Astrocyte (in vitro differentiated cells and primary cell): ENCODE measurements around the gene PPP2R3A. TPM values are rescaled to one million over a fixed set of nuclear protein-coding genes. Genes with fewer than 3 reads are reported as not detected.
A peak's percentile ranks its signal among the peaks of the same experiment; 100 is the strongest.

Source experiments
- DNase-seq: peaks from one replicate; pipeline ENCODE4 v3.0.0-alpha.2; 2010; ENCODE audit warnings: low read depth
- FAIRE-seq: peaks from 2 replicates; lab custom pipeline; 2011; peaks lifted over from hg19 to GRCh38; lab: Jason Lieb, UNC
- H2AFZ ChIP-seq: 2 replicates; pipeline ENCODE4 v1.6.0; 2012; ENCODE audit warnings: low read depth, low read length, inconsistent platforms
- H3K27ac ChIP-seq: 2 replicates; pipeline ENCODE4 v1.5.1; 2011; ENCODE audit warnings: low read depth, low read length, inconsistent platforms
- H3K27me3 ChIP-seq: 2 replicates; pipeline ENCODE4 v1.6.0; 2011; ENCODE audit warnings: low read length, inconsistent platforms; ENCODE audit not compliant: insufficient read depth
- H3K36me3 ChIP-seq: 2 replicates; pipeline ENCODE4 v1.5.1; 2011; ENCODE audit warnings: low read length, inconsistent platforms; ENCODE audit not compliant: insufficient read depth
- H3K4me1 ChIP-seq: 2 replicates; pipeline ENCODE4 v1.5.1; 2011; ENCODE audit warnings: low read length, inconsistent platforms; ENCODE audit not compliant: insufficient read depth
- H3K4me2 ChIP-seq: 2 replicates; pipeline ENCODE4 v1.6.0; 2012; ENCODE audit warnings: low read length, inconsistent platforms
- H3K4me3 ChIP-seq: 2 replicates; pipeline ENCODE4 v1.5.1; 2011; ENCODE audit warnings: low read depth, mild to moderate bottlenecking, low read length, inconsistent platforms; ENCODE audit not compliant: insufficient read depth
- H3K79me2 ChIP-seq: 2 replicates; pipeline ENCODE4 v1.6.0; 2012; ENCODE audit warnings: mild to moderate bottlenecking, low read length, inconsistent platforms; ENCODE audit not compliant: insufficient read depth
- H3K9ac ChIP-seq: 2 replicates; pipeline ENCODE4 v1.6.0; 2012; ENCODE audit warnings: mild to moderate bottlenecking, low read length, inconsistent platforms
- H3K9me3 ChIP-seq: 2 replicates; pipeline ENCODE4 v1.5.1; 2012; ENCODE audit warnings: low read depth, mild to moderate bottlenecking, low read length, inconsistent platforms; ENCODE audit not compliant: insufficient read depth
- H4K20me1 ChIP-seq: 2 replicates; pipeline ENCODE4 v1.6.0; 2012; ENCODE audit warnings: low read length, inconsistent platforms; ENCODE audit not compliant: insufficient read depth
- H3K27ac Mint-ChIP-seq: one replicate; pipeline ENCODE4 v1.8.0; 2021; ENCODE audit warnings: mild to moderate bottlenecking, mixed read lengths; ENCODE audit not compliant: unreplicated experiment
- H3K27me3 Mint-ChIP-seq: one replicate; pipeline ENCODE4 v1.8.0; 2021; ENCODE audit warnings: low read depth, mixed read lengths; ENCODE audit not compliant: unreplicated experiment
- H3K36me3 Mint-ChIP-seq: one replicate; pipeline ENCODE4 v1.8.0; 2021; ENCODE audit warnings: low read depth, mixed read lengths; ENCODE audit not compliant: unreplicated experiment
- H3K4me1 Mint-ChIP-seq: one replicate; pipeline ENCODE4 v1.8.0; 2021; ENCODE audit warnings: low read depth, mixed read lengths; ENCODE audit not compliant: unreplicated experiment
- H3K4me3 Mint-ChIP-seq: one replicate; pipeline ENCODE4 v1.8.0; 2021; ENCODE audit warnings: mild to moderate bottlenecking, moderate library complexity, mixed read lengths; ENCODE audit not compliant: unreplicated experiment
- H3K9me3 Mint-ChIP-seq: one replicate; pipeline ENCODE4 v1.8.0; 2021; ENCODE audit warnings: mild to moderate bottlenecking, mixed read lengths; ENCODE audit not compliant: unreplicated experiment
- EZH2 ChIP-seq: IDR thresholded peaks from 2 replicates; pipeline ENCODE4 v1.6.1; 2012; ENCODE audit warnings: mild to moderate bottlenecking, low read length, inconsistent platforms; ENCODE audit not compliant: insufficient read depth
- total RNA-seq: library from RNA; stranded (reverse); gene quantifications from 2 replicates; pipeline ENCODE4 v1.2.1, GENCODE V29; 2021
- TF ChIP-seq, protein P1 (sequence below): IDR thresholded peaks from 2 replicates; pipeline ENCODE4 v1.5.1; 2011; ENCODE audit warnings: low read depth, mild to moderate bottlenecking, inconsistent platforms, low read length, moderate library complexity; ENCODE audit not compliant: insufficient read depth

The PPP2R3A gene
- total RNA-seq, 1 donor from 2014 or later: 18.7 TPM

DNA sequence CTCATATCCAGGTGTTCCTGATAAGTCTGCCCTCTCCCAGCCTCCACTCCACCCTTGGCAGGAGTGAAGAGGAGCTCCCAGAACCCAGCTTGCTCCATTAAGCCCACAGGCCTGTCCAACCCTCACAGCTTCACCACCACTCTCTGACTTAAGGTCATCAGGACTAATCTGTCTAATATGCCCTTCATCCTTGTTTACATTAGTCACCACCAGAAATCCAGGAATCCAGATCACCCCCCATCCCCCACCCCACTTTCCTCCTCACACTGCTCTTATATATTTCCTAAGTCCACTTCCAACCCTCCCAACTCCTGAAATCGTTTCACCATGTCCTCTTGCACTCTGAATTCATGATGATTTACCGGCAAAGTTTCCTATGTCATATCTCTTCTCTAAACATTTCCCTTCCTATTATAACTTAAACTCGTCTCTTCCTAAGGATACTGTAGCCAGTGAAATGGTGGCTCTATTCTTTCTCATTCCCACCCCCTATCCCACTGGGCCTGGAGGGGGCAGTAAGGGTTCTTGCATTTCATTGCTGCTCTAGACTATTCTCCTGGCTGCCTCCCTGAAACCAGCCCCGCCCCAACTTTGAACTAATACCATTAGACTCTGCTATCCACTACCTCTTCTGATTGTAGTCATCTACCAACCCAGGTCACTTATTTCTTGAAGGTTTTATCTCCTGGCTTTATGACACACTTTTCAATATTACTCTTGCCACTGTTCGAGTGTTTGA, 43.4 kb downstream of the PPP2R3A start:
- Histone ChIP-seq H3K27ac (no peak overlapping the region), H3K9me3 (no peaks in the 10 kb centered on the region), H3K4me1 (no peaks in the 10 kb centered on the region), H3K4me2 (no peak overlapping the region), H3K79me2 (peaks cover 17% of the 10 kb centered on the region), H3K9ac (no peak overlapping the region), H3K36me3 (no peaks in the 10 kb centered on the region), H3K27me3 (no peaks in the 10 kb centered on the region), H2AFZ (no peak overlapping the region), H3K4me3 (no peak overlapping the region), H4K20me1 (peaks cover 24% of the 10 kb centered on the region)
- DNase-seq (no peak), FAIRE-seq (no peak)
- no peak overlapping the region for H3K4me3 Mint-ChIP-seq
- peaks cover 2% of the 10 kb centered on the region for H3K4me1 Mint-ChIP-seq
- H3K36me3 Mint-ChIP-seq: peaks cover 12% of the 10 kb centered on the region
- H3K27me3 Mint-ChIP-seq: no peaks in the 10 kb centered on the region
- TF ChIP-seq, protein P1, sequence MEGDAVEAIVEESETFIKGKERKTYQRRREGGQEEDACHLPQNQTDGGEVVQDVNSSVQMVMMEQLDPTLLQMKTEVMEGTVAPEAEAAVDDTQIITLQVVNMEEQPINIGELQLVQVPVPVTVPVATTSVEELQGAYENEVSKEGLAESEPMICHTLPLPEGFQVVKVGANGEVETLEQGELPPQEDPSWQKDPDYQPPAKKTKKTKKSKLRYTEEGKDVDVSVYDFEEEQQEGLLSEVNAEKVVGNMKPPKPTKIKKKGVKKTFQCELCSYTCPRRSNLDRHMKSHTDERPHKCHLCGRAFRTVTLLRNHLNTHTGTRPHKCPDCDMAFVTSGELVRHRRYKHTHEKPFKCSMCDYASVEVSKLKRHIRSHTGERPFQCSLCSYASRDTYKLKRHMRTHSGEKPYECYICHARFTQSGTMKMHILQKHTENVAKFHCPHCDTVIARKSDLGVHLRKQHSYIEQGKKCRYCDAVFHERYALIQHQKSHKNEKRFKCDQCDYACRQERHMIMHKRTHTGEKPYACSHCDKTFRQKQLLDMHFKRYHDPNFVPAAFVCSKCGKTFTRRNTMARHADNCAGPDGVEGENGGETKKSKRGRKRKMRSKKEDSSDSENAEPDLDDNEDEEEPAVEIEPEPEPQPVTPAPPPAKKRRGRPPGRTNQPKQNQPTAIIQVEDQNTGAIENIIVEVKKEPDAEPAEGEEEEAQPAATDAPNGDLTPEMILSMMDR: no peak
- no peak for TF ChIP-seq EZH2
- no peaks in the 10 kb centered on the region for H3K9me3 Mint-ChIP-seq
- no peak overlapping the region for H3K27ac Mint-ChIP-seq

DNA sequence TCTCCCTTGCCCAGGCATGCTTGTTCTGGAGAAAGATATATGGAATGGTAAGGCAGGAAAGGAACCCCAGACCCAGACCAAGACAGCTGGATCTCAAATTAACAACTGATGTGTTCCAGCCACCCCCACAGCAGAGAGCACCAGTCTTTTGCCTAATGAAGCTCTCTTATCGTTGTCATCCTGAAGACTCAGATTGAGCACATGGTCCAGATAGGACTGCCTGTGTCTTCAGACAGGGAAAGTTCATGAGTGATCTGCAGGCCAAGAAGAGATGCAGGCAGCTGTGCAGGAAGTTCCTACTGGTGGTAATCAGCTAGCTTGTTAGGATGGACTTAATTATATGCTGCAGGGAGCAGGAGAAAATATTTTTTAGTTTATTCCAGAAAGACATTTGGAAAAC, 53.3 kb downstream of the PPP2R3A start:
- Histone ChIP-seq H3K4me2 (no peak overlapping the region), H2AFZ (no peak overlapping the region), H3K9me3 (no peaks in the 10 kb centered on the region), H3K27ac (no peak overlapping the region), H3K4me3 (no peak overlapping the region), H3K27me3 (no peaks in the 10 kb centered on the region), H3K9ac (no peak overlapping the region), H3K4me1 (peaks cover 3% of the 10 kb centered on the region), H4K20me1 (peaks cover 13% of the 10 kb centered on the region), H3K36me3 (no peaks in the 10 kb centered on the region), H3K79me2 (peaks cover 55% of the 10 kb centered on the region)
- no peak overlapping the region for H3K27ac Mint-ChIP-seq
- H3K36me3 Mint-ChIP-seq: no peaks in the 10 kb centered on the region
- no peak overlapping the region for H3K4me3 Mint-ChIP-seq
- no peak for FAIRE-seq
- peaks cover 29% of the 10 kb centered on the region for H3K4me1 Mint-ChIP-seq
- H3K9me3 Mint-ChIP-seq: no peaks in the 10 kb centered on the region
- no peaks in the 10 kb centered on the region for H3K27me3 Mint-ChIP-seq
- DNase-seq: no peak
- TF ChIP-seq EZH2: no peak
- TF ChIP-seq, protein P1: no peak

DNA sequence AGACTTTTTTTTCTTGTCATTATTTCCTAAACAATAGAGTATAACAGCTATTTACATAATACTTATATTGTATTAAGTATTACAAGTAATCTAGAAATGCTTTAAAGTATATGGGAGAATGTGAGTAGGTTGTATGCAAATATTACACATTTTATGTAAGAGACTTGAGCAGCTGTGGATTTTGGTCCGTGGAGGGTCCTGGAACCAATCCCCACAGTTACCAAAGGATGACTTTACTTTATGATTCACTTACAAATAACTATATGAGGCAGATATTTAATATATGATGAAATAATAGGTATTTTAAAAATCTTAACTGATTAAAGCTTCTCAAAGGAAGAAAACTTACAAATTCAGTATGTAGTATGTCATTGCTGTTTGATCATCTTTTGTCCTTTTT, 56.3 kb downstream of the PPP2R3A start:
- Histone ChIP-seq H4K20me1 (peaks cover 7% of the 10 kb centered on the region), H3K4me1 (peaks cover 3% of the 10 kb centered on the region), H2AFZ (no peak overlapping the region), H3K27me3 (no peaks in the 10 kb centered on the region), H3K9me3 (no peaks in the 10 kb centered on the region), H3K4me3 (no peak overlapping the region), H3K9ac (no peak overlapping the region), H3K27ac (no peak overlapping the region), H3K79me2 (peaks cover 36% of the 10 kb centered on the region), H3K4me2 (no peak overlapping the region), H3K36me3 (no peaks in the 10 kb centered on the region)
- no peaks in the 10 kb centered on the region for H3K27me3 Mint-ChIP-seq
- peak; percentile 29 for DNase-seq
- H3K9me3 Mint-ChIP-seq: no peaks in the 10 kb centered on the region
- peak overlapping the region; percentile 55 for H3K27ac Mint-ChIP-seq
- peaks cover 29% of the 10 kb centered on the region for H3K4me1 Mint-ChIP-seq
- no peak overlapping the region for H3K4me3 Mint-ChIP-seq
- TF ChIP-seq, protein P1: no peak
- no peak for TF ChIP-seq EZH2
- no peak for FAIRE-seq
- H3K36me3 Mint-ChIP-seq: no peaks in the 10 kb centered on the region
